BLaER1 (cell line): ENCODE measurements around the gene SFMBT1.
A peak's percentile ranks its signal among the peaks of the same experiment; 100 is the strongest.

ENCODE experiments used
- H3K27ac ChIP-seq: shearing (Covaris generic); formaldehyde crosslinking; 2 replicates; pipeline ENCODE4 v1.8.1; 2022
- H3K27me3 ChIP-seq: shearing (Covaris generic); formaldehyde crosslinking; 2 replicates; pipeline ENCODE4 v1.8.1; 2022
- H3K36me3 ChIP-seq: shearing (Covaris generic); formaldehyde crosslinking; 2 replicates; pipeline ENCODE4 v1.8.1; 2022
- H3K4me1 ChIP-seq: shearing (Covaris generic); formaldehyde crosslinking; 2 replicates; pipeline ENCODE4 v1.8.1; 2022
- H3K4me2 ChIP-seq: shearing (Covaris generic); formaldehyde crosslinking; 2 replicates; pipeline ENCODE4 v1.8.1; 2022
- H3K4me3 ChIP-seq: shearing (Covaris generic); formaldehyde crosslinking; 2 replicates; pipeline ENCODE4 v1.8.1; 2022
- H3K9ac ChIP-seq: shearing (Covaris generic); formaldehyde crosslinking; 2 replicates; pipeline ENCODE4 v1.8.1; 2022
- H3K9me3 ChIP-seq: shearing (Covaris generic); formaldehyde crosslinking; 2 replicates; pipeline ENCODE4 v1.8.1; 2022
- H4K20me1 ChIP-seq: shearing (Covaris generic); formaldehyde crosslinking; 2 replicates; pipeline ENCODE4 v1.8.1; 2022
- Cebpa-rat ChIP-seq: shearing (Covaris generic); IDR thresholded peaks from 2 replicates; pipeline ENCODE4 v1.8.1; 2022

The SFMBT1 gene

DNA sequence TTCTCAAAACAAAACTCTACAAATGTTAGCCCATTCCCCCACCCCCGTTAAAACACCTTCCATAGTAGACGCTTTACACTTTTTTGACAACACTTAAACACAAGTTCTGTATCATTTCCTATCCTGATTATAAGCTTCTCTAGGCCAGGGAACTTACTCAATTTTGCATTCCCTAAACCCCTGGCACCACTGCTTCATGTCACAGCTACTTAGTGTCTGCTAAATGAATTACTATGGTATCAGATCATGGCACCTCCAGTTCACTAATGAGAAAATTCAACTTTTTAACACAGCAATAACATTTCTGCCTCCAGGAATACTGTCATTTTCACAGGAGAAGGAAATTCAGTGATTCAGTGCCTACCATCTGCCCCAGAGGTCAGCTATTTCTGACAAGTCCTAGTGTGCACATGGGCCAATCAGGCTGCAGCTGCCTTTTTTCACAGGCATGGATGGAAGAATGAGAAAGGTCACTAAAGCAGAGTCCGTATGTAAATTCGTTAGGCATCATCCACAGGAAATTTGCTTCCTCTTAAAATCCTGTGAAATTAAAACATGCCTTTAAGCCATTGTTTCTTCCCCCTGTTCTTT is 18.5 kb downstream of the SFMBT1 start:
- peaks cover 74% of the 10 kb centered on the region for H3K4me1 ChIP-seq

DNA sequence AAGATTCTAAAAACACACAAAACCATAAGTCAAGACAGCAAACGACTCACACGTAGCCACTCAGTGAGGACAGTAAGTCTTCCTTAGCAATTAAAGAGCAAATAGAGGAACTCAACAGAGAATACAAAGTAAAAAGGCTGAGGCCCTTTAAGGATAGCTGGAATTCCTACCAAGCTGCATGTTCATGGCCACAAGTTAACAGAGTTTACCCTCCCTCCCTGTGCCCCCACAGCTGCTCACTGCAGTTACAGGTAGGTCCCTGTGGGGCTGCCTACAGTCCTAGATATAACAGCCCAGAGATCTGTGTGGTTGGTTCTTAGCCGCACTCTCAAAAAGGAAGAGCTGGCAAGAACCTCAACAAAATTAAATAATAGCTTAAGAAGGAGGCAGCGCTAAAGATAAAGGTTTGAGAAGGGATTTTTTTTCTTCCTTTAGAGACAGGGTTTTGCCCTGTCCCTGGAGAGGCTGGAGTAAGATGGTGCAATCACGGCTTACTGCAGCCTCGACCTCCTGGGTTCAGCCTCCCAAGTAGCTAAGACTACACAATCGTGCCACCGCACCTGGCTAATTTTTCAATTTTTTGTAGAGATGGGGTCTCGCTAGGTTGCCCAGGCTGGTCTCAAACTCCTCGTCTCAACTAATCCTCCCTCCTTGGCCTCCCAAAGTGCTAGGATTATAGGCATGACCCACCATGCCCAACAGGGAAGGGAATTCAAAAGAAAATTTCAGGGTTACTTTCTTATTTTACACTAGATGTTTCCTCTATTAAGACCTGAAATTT is 19.3 kb downstream of the SFMBT1 start:
- H3K27me3 ChIP-seq = no peaks in the 10 kb centered on the region
- peaks cover 7% of the 10 kb centered on the region; the same call in 1 of the 2 replicates for H3K36me3 ChIP-seq
- no peak overlapping the region for H3K9ac ChIP-seq
- H4K20me1 ChIP-seq = peaks cover 57% of the 10 kb centered on the region
- no peak overlapping the region for H3K4me3 ChIP-seq
- no peak for TF ChIP-seq Cebpa-rat
- peak overlapping the region; percentile 66 for H3K4me2 ChIP-seq
- H3K9me3 ChIP-seq = peaks cover 19% of the 10 kb centered on the region
- H3K27ac ChIP-seq = no peak overlapping the region; the same call in 1 of the 2 replicates
- H3K4me1 ChIP-seq = peaks cover 74% of the 10 kb centered on the region

More for the DNA sequence above, 18.5 kb downstream of the SFMBT1 start:
- peaks cover 12% of the 10 kb centered on the region for H3K9me3 ChIP-seq
- H3K4me3 ChIP-seq = no peak overlapping the region
- H3K4me2 ChIP-seq = peak overlapping the region; percentile 66
- H3K27me3 ChIP-seq = no peaks in the 10 kb centered on the region
- no peak overlapping the region for H3K9ac ChIP-seq
- H3K27ac ChIP-seq = no peak overlapping the region
- H3K36me3 ChIP-seq = peaks cover 7% of the 10 kb centered on the region; the same call in 1 of the 2 replicates
- H4K20me1 ChIP-seq = peaks cover 65% of the 10 kb centered on the region
- TF ChIP-seq Cebpa-rat = no peak

DNA sequence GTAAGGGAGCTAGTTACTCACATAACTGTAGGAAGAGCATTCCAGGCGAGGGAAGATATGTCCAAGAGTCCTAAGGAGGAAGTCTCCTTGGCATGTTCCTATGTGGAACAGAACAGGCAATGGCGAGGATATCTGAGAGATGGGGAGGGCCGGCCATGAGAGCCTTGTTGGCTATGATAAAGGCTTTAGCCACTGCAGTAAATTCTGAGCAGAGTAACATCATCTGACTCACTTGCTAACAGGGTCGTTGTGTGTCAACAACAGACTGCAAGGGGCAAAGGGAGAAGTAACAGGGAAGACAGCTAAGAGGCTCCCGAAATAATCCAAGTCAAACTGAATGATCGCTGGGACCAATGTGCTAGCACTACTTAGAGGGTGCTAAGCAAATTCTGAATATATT is 21.6 kb downstream of the SFMBT1 start:
- Histone ChIP-seq H3K4me2 (peak overlapping the region; percentile 70; the same call in 1 of the 2 replicates), H3K27ac (no peak overlapping the region), H3K4me3 (no peak overlapping the region), H3K4me1 (peaks cover 69% of the 10 kb centered on the region), H3K9me3 (peaks cover 23% of the 10 kb centered on the region), H3K36me3 (peaks cover 7% of the 10 kb centered on the region; the same call in 1 of the 2 replicates), H3K9ac (no peak overlapping the region), H3K27me3 (no peaks in the 10 kb centered on the region), H4K20me1 (peaks cover 47% of the 10 kb centered on the region)
- no peak for TF ChIP-seq Cebpa-rat

DNA sequence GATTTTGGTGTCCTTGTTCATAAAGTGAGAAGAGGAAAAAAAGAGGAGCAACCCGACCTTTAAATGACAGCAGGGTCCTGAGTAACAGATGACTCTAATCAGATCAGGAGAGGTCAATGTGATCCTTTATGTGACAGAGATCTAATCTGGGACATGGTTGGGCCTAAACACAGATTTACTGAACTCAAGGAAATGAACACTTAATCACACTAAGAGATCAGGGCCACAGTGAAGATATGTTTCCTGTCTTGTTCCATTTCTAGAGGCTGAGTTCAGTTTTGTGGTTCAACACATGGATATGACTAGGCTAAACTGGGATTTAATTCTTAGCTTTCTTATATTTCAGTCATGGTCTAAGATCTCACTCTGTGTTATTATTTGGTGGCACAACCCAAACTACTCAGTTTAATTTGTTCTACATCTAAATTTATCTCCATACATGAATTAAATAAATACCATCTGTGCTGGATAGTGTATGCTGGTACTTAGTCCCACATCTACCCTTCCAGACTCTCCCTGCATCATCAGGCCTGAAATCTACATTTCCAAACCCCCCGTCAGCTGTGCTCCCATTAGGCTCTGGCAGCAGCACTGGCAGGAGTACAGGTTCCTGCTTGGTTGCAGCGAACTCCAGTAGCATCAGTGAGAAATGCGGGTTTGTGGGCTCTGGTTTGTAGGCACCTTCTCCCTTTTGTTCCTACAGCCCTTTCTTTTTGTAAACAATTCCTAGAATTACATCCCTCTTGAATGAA is 22.6 kb downstream of the SFMBT1 start:
- H3K9ac ChIP-seq = no peak overlapping the region; the same call in 1 of the 2 replicates
- no peaks in the 10 kb centered on the region for H3K27me3 ChIP-seq
- no peak overlapping the region for H3K4me3 ChIP-seq
- H3K4me2 ChIP-seq = peak overlapping the region; percentile 70
- 0 out of 2 replicates have a peak, but pooled peaks cover 2% of the 10 kb centered on the region for H3K36me3 ChIP-seq
- H4K20me1 ChIP-seq = peaks cover 47% of the 10 kb centered on the region
- peaks cover 13% of the 10 kb centered on the region for H3K9me3 ChIP-seq
- TF ChIP-seq Cebpa-rat = no peak
- peaks cover 67% of the 10 kb centered on the region for H3K4me1 ChIP-seq
- H3K27ac ChIP-seq = no peak overlapping the region; the same call in 1 of the 2 replicates

DNA sequence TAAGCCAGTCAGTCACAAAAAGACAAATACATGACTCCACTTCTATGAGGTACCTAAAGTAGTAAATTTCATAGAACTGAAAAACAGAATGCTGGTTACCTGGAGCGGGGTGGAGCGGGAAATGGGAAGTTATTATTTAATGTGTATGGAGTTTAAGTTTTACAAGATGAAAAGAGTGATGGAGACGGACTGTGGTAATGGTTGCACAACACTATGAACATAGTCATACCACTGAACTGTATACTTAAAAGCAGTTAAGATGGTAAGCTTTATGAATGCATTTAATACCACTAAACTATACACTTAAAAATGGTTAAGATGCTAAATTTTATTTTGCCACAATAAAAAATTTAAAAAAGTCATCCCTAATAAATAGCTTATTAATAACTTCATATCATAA is 23.2 kb downstream of the SFMBT1 start:
- Histone ChIP-seq H4K20me1 (peaks cover 43% of the 10 kb centered on the region), H3K4me1 (peaks cover 67% of the 10 kb centered on the region), H3K9ac (no peak overlapping the region), H3K4me3 (no peak overlapping the region), H3K36me3 (no peaks in the 10 kb centered on the region), H3K27ac (no peak overlapping the region), H3K9me3 (peaks cover 13% of the 10 kb centered on the region), H3K27me3 (no peaks in the 10 kb centered on the region), H3K4me2 (peak overlapping the region; percentile 70)
- TF ChIP-seq Cebpa-rat = no peak

DNA sequence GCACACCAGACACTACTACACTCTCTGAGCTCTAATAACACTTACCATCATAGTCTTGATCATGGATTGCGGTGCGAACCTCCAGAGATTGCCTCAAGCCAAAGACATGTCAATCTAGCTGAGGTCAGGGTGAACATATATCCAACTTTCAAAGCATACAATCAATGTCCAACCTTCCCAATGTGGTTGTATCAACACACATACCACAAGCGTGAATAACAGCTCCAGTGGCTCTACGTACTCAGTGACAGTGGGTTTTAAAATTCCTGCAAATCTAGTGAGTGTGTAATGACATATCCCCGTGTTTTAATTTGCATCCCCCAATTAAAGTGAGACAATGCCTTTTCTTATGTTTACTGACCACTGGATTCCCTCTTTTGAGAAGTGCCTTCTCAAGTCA is 29.6 kb downstream of the SFMBT1 start:
- no peak for TF ChIP-seq Cebpa-rat
- H3K4me3 ChIP-seq = no peak overlapping the region
- 0 out of 2 replicates have a peak, but pooled peaks cover 3% of the 10 kb centered on the region for H3K9me3 ChIP-seq
- H3K4me1 ChIP-seq = peaks cover 23% of the 10 kb centered on the region
- no peak overlapping the region for H3K9ac ChIP-seq
- no peak overlapping the region for H3K4me2 ChIP-seq
- no peaks in the 10 kb centered on the region for H3K27me3 ChIP-seq
- peaks cover 18% of the 10 kb centered on the region; the same call in 1 of the 2 replicates for H3K36me3 ChIP-seq
- H4K20me1 ChIP-seq = peaks cover 4% of the 10 kb centered on the region; the same call in 1 of the 2 replicates
- H3K27ac ChIP-seq = no peak overlapping the region

DNA sequence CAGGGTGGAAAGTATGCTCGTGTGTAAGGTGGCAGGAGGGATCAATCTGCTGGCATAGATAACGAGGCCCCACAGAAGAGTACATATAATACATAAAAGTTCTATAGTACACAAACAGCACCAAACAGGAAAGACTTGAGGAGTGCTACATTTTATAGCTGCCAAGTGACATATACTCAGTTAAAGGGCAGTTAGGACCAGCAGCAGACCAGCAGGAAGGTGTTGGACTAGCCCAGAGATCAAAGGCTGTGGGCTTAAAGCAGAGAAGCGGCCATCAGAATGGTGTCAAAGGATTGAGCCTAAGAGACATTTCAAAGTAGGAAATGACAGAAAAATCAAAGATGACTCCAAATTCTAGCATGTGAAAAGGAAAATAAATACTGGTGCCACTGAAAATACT is 34.5 kb downstream of the SFMBT1 start:
- Histone ChIP-seq H3K4me2 (peak overlapping the region; percentile 16; the same call in 1 of the 2 replicates), H4K20me1 (peaks cover 17% of the 10 kb centered on the region; the same call in 1 of the 2 replicates), H3K27me3 (no peaks in the 10 kb centered on the region), H3K36me3 (peaks cover 16% of the 10 kb centered on the region), H3K4me1 (peaks cover 36% of the 10 kb centered on the region), H3K27ac (no peak overlapping the region), H3K9ac (no peak overlapping the region), H3K4me3 (no peak overlapping the region), H3K9me3 (peaks cover 6% of the 10 kb centered on the region; the same call in 1 of the 2 replicates)
- TF ChIP-seq Cebpa-rat = no peak

DNA sequence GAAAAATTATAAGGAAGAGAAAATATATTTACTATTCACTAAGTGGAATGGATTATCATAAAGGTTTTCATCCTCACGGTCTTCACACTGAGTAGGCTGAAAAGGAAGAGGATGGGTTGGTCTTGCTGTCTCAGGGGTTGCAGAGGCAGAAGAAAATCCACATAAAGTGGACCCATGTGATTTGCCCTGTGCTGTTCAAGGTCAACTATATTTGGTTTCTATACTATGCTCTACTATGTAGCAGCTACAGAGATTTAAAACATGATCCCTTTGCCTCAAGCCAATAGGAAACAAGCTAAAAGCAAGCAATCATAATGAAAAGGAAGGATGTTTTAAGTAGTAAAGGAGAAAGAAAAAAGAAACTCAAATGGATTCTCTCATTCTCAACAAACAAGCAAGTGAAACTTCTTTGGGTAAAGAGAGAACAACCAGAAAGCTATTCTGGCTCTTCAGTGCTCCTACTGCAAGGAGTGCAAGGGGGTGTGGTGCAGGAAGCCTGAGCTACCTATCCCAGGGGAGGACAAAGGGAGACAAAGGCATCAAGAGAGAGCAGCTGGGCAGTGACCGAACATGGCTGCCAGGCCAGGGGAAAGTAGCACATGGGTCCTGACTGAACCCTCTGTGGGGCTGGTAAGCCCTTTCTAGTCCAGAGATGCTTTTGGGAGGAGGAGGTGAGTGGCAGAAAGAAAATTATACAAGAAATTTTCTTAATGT is 35.9 kb downstream of the SFMBT1 start:
- peak overlapping the region; percentile 65 for H3K4me2 ChIP-seq

DNA sequence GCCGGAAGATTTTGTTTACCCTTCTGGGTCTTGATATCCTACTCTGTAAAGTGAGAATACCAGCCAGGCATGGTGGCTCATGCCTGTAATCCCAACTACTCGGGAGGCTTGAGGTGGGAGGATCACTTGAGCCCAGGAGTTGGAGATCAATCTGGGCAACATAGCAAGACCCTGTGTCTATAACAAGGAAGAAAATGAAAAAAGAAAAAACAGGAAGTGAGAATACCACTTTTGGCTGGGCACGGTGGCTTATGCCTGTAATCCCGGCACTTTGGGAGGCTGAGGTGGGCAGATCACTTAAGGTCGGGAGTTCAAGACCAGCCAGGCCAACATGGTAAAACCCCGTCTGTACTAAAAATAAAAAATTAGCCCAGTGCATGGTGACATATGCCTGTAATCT is 36.9 kb downstream of the SFMBT1 start:
- Histone ChIP-seq H4K20me1 (peaks cover 36% of the 10 kb centered on the region), H3K4me3 (no peak overlapping the region), H3K4me1 (peaks cover 49% of the 10 kb centered on the region), H3K36me3 (peaks cover 2% of the 10 kb centered on the region; the same call in 1 of the 2 replicates), H3K9ac (no peak overlapping the region), H3K27me3 (no peaks in the 10 kb centered on the region), H3K27ac (no peak overlapping the region), H3K4me2 (peak overlapping the region; percentile 27; the same call in 1 of the 2 replicates), H3K9me3 (peaks cover 6% of the 10 kb centered on the region; the same call in 1 of the 2 replicates)
- TF ChIP-seq Cebpa-rat = no peak

More for the DNA sequence above, 35.9 kb downstream of the SFMBT1 start:
- H3K9me3 ChIP-seq = peaks cover 6% of the 10 kb centered on the region; the same call in 1 of the 2 replicates
- no peak overlapping the region for H3K4me3 ChIP-seq
- no peak overlapping the region for H3K27ac ChIP-seq
- H4K20me1 ChIP-seq = peaks cover 31% of the 10 kb centered on the region
- peaks cover 12% of the 10 kb centered on the region; the same call in 1 of the 2 replicates for H3K36me3 ChIP-seq
- H3K27me3 ChIP-seq = no peaks in the 10 kb centered on the region
- TF ChIP-seq Cebpa-rat = no peak
- no peak overlapping the region for H3K9ac ChIP-seq
- peaks cover 49% of the 10 kb centered on the region for H3K4me1 ChIP-seq
